H1 (cell line): ENCODE data around the gene NT5DC3. TPM values are rescaled to one million over a fixed set of nuclear protein-coding genes. Genes with fewer than 3 reads are reported as not detected.

ENCODE experiments used
- CTCF ChIA-PET: fragments of 300-600 bp; sonication (Branson Sonifier 250); formaldehyde crosslinking; loops from one replicate; lab custom pipeline; 2021; ENCODE audit not compliant: partially characterized antibody; lab: Charles Lee
- POLR2A ChIA-PET: fragments of 300-600 bp; sonication (Branson Sonifier 250); formaldehyde crosslinking; loops from one replicate; lab custom pipeline; 2021; ENCODE audit warnings: inconsistent platforms; ENCODE audit not compliant: partially characterized antibody; lab: Charles Lee
- DNase-seq, 2 experiments: peaks; one replicate each; pipeline versions ENCODE4 v3.0.0 to v3.0.0-alpha.2; 2010 to 2022; ENCODE audit warnings: low spot score in 2 of 2, low read depth in 1 of 2, mixed read lengths in 1 of 2
- FAIRE-seq: peaks from 2 replicates; lab custom pipeline; 2011; peaks lifted over from hg19 to GRCh38; lab: Jason Lieb, UNC
- H2AFZ ChIP-seq: 2 replicates; pipeline ENCODE4 v1.8.1; 2012; ENCODE audit warnings: low read length, inconsistent platforms
- H2AK5ac ChIP-seq: 2 replicates; pipeline ENCODE4 v1.6.1; 2013; ENCODE audit warnings: low read depth, low read length
- H2BK120ac ChIP-seq: replicated peaks from 2 replicates; pipeline ENCODE3; 2013; ENCODE audit warnings: low read depth, low read length, inconsistent platforms
- H2BK12ac ChIP-seq: 2 replicates; pipeline ENCODE4 v1.6.1; 2013; ENCODE audit warnings: low read depth, low read length
- H2BK15ac ChIP-seq: 2 replicates; pipeline ENCODE4 v1.6.1; 2013; ENCODE audit warnings: low read length
- H2BK20ac ChIP-seq: 2 replicates; pipeline ENCODE4 v1.6.1; 2013; ENCODE audit warnings: low read length
- H2BK5ac ChIP-seq: 2 replicates; pipeline ENCODE4 v1.6.1; 2013; ENCODE audit warnings: low read depth, low read length
- H3K14ac ChIP-seq: 2 replicates; pipeline ENCODE4 v1.6.1; 2013; ENCODE audit warnings: inconsistent platforms; ENCODE audit not compliant: insufficient read length
- H3K18ac ChIP-seq: 2 replicates; pipeline ENCODE4 v1.6.1; 2013; ENCODE audit warnings: low read length; ENCODE audit errors: extremely low read depth
- H3K23ac ChIP-seq: 2 replicates; pipeline ENCODE4 v1.6.1; 2013; ENCODE audit warnings: inconsistent platforms; ENCODE audit not compliant: insufficient read length
- H3K23me2 ChIP-seq: 2 replicates; pipeline ENCODE4 v1.6.1; 2013; ENCODE audit warnings: low read depth, low read length
- H3K27ac ChIP-seq: 2 replicates; pipeline ENCODE4 v1.6.1; 2011; ENCODE audit warnings: low read depth, low read length, inconsistent platforms
- H3K27me3 ChIP-seq, 4 experiments: replicated peaks in 1 of 4; 1 replicate in 1 of 4; 2 replicates in 3 of 4; pipeline versions ENCODE4 v1.6.1 to v1.8.1; 2011 to 2013; ENCODE audit warnings: low read length in 3 of 4, mild to moderate bottlenecking in 3 of 4, inconsistent platforms in 2 of 4, mixed read lengths in 2 of 4, moderate library complexity in 1 of 4; ENCODE audit not compliant: control insufficient read depth in 3 of 4, insufficient read depth in 3 of 4; ENCODE audit errors: extremely low read depth in 1 of 4
- H3K36me3 ChIP-seq, 4 experiments: 2 replicates each; pipeline versions ENCODE4 v1.6.1 to v1.8.1; 2011 to 2013; ENCODE audit warnings: mild to moderate bottlenecking in 4 of 4, low read length in 3 of 4, moderate library complexity in 2 of 4, control low read depth in 1 of 4, inconsistent platforms in 1 of 4; ENCODE audit not compliant: insufficient read depth in 4 of 4, control insufficient read depth in 2 of 4
- H3K4ac ChIP-seq: replicated peaks from 2 replicates; pipeline ENCODE3; 2013; ENCODE audit warnings: low read length, low read depth, mixed read lengths, inconsistent platforms; ENCODE audit not compliant: insufficient read length
- H3K4me1 ChIP-seq, 4 experiments: replicated peaks in 1 of 4; 1 replicate in 1 of 4; 2 replicates in 3 of 4; pipeline versions ENCODE4 v1.6.1 to v1.8.1; 2011 to 2013; ENCODE audit warnings: low read length in 3 of 4, inconsistent platforms in 2 of 4, mixed read lengths in 1 of 4; ENCODE audit not compliant: insufficient read depth in 4 of 4, control insufficient read depth in 3 of 4
- H3K4me2 ChIP-seq, 2 experiments: 2 replicates each; pipeline versions ENCODE4 v1.6.1 to v1.8.1; 2011 to 2013; ENCODE audit warnings: low read depth in 2 of 2, low read length in 2 of 2, control low read depth in 1 of 2, inconsistent platforms in 1 of 2, mild to moderate bottlenecking in 1 of 2; ENCODE audit not compliant: insufficient read depth in 1 of 2
- H3K4me3 ChIP-seq, 4 experiments: fragments of 200-600, 300-600 bp in 1 of 4; sonication (generic), shearing (Covaris generic), sonication (Bioruptor Twin) in 1 of 4; 2 replicates each; pipeline versions ENCODE4 v1.5.1 to v1.8.1; 2011 to 2016; ENCODE audit warnings: low read length in 4 of 4, low read depth in 3 of 4, control low read depth in 2 of 4, inconsistent platforms in 2 of 4, mild to moderate bottlenecking in 2 of 4, mixed read lengths in 1 of 4, moderate library complexity in 1 of 4; ENCODE audit not compliant: insufficient read depth in 2 of 4; ENCODE audit errors: extremely low read depth in 1 of 4
- H3K56ac ChIP-seq: replicated peaks from 2 replicates; pipeline ENCODE3; 2013; ENCODE audit warnings: low read depth, mild to moderate bottlenecking, mixed read lengths, low read length, inconsistent platforms; ENCODE audit not compliant: insufficient read length
- H3K79me1 ChIP-seq: 2 replicates; pipeline ENCODE4 v1.6.1; 2013; ENCODE audit warnings: low read depth, low read length, control low read depth
- H3K79me2 ChIP-seq, 2 experiments: 2 replicates each; pipeline versions ENCODE4 v1.6.1 to v1.8.1; 2012 to 2013; ENCODE audit warnings: low read length in 2 of 2, mild to moderate bottlenecking in 2 of 2, inconsistent platforms in 1 of 2; ENCODE audit not compliant: insufficient read depth in 2 of 2, control insufficient read depth in 1 of 2
- H3K9ac ChIP-seq, 4 experiments: replicated peaks in 1 of 4; 1 replicate in 1 of 4; 2 replicates in 3 of 4; pipeline versions ENCODE4 v1.6.1 to v1.8.1; 2011 to 2013; ENCODE audit warnings: low read depth in 3 of 4, low read length in 3 of 4, control low read depth in 2 of 4, mild to moderate bottlenecking in 2 of 4, moderate library complexity in 2 of 4, inconsistent platforms in 1 of 4; ENCODE audit errors: extremely low read depth in 1 of 4
- H3K9me3 ChIP-seq, 2 experiments: 2 replicates each; pipeline versions ENCODE4 v1.6.1 to v1.8.1; 2012 to 2013; ENCODE audit warnings: mild to moderate bottlenecking in 2 of 2, moderate library complexity in 2 of 2, control low read depth in 1 of 2, inconsistent platforms in 1 of 2, low read depth in 1 of 2, low read length in 1 of 2, mixed read lengths in 1 of 2; ENCODE audit not compliant: insufficient read depth in 2 of 2
- H4K20me1 ChIP-seq, 2 experiments: replicated peaks in 1 of 2; 2 replicates each; pipeline versions ENCODE3 to v1.8.1; 2011 to 2013; ENCODE audit warnings: inconsistent platforms in 2 of 2, low read length in 2 of 2, mild to moderate bottlenecking in 1 of 2; ENCODE audit not compliant: insufficient read depth in 2 of 2, control insufficient read depth in 1 of 2
- H4K5ac ChIP-seq: 2 replicates; pipeline ENCODE4 v1.6.1; 2013; ENCODE audit warnings: low read length, low read depth, mixed read lengths, inconsistent platforms; ENCODE audit not compliant: insufficient read length
- H4K8ac ChIP-seq: 2 replicates; pipeline ENCODE4 v1.8.0; 2013; ENCODE audit warnings: mild to moderate bottlenecking, moderate library complexity, low read length, inconsistent platforms; ENCODE audit not compliant: insufficient read depth; ENCODE audit errors: extremely low read depth
- H4K91ac ChIP-seq: replicated peaks from 2 replicates; pipeline ENCODE3; 2013; ENCODE audit warnings: low read length, mixed read lengths, inconsistent platforms; ENCODE audit not compliant: insufficient read length
- ATF3 ChIP-seq: IDR thresholded peaks from 2 replicates; pipeline ENCODE4 v1.6.1; 2011; ENCODE audit warnings: low read depth, mild to moderate bottlenecking, low read length; ENCODE audit not compliant: insufficient read depth
- CBX5 ChIP-seq: fragments of 300-800, 300-1000 bp; sonication (generic); IDR thresholded peaks from 2 replicates; pipeline ENCODE4 v1.7.1; 2016; ENCODE audit warnings: antibody characterized with exemption, low read length, low read depth
- CHD1 ChIP-seq: IDR thresholded peaks from 2 replicates; pipeline ENCODE4 v1.6.1; 2012; ENCODE audit warnings: low read depth, low read length, improper control_type of control experiment
- CTBP2 ChIP-seq: IDR thresholded peaks from 2 replicates; pipeline ENCODE4 v1.7.0; 2011; ENCODE audit warnings: borderline replicate concordance, mild to moderate bottlenecking, moderate library complexity, mixed read lengths, low read length; ENCODE audit not compliant: insufficient read depth, insufficient read length
- CTCF ChIP-seq, 3 experiments: IDR thresholded peaks; 1 replicate in 2 of 3; 2 replicates in 1 of 3; pipeline versions ENCODE4 v1.5.1 to v1.6.1; 2011; ENCODE audit warnings: low read length in 3 of 3, mild to moderate bottlenecking in 3 of 3, inconsistent platforms in 2 of 3, low read depth in 1 of 3, moderate library complexity in 1 of 3; ENCODE audit not compliant: insufficient read depth in 1 of 3; ENCODE audit errors: control extremely low read depth in 1 of 3
- EZH2 ChIP-seq: fragments of 200-600 bp; sonication (generic); IDR thresholded peaks from 2 replicates; pipeline ENCODE4 v1.7.1; 2012; ENCODE audit warnings: low read depth, mild to moderate bottlenecking, moderate library complexity, low read length, inconsistent platforms; ENCODE audit not compliant: severe bottlenecking
- KDM1A ChIP-seq: fragments of 200-600, 300-600 bp; sonication (generic); IDR thresholded peaks from 2 replicates; pipeline ENCODE4 v1.7.1; 2016; ENCODE audit warnings: mild to moderate bottlenecking, low read length, borderline replicate concordance
- MAX ChIP-seq: IDR thresholded peaks from 2 replicates; pipeline ENCODE4 v1.6.1; 2012; ENCODE audit warnings: inconsistent platforms
- POLR2A ChIP-seq, 2 experiments: IDR thresholded peaks; 1 replicate in 1 of 2; 2 replicates in 1 of 2; pipeline ENCODE4 v1.6.1; 2011; ENCODE audit warnings: low read depth in 2 of 2, low read length in 2 of 2, mild to moderate bottlenecking in 2 of 2; ENCODE audit errors: control extremely low read depth in 1 of 2
- YY1 ChIP-seq: IDR thresholded peaks from 2 replicates; pipeline ENCODE4 v1.6.1; 2011; ENCODE audit warnings: low read depth, mild to moderate bottlenecking, low read length
- WGBS, 2 experiments: shearing (Covaris generic) in 1 of 2; methylation state at CpG; one replicate each; pipeline versions ENCODE4 v1.1.6 to v1.1.7; 2013 to 2015; ENCODE audit warnings: low lambda C conversion rate in 2 of 2, mixed read lengths in 2 of 2, inconsistent platforms in 1 of 2, low coverage in 1 of 2, missing lambda C conversion rate in 1 of 2; ENCODE audit not compliant: insufficient replicate concordance in 2 of 2, insufficient coverage in 1 of 2, insufficient read length in 1 of 2; ENCODE audit errors: extremely low coverage in 1 of 2, missing lambda C conversion rate in 1 of 2; 5-methylcytosine and 5-hydroxymethylcytosine counted together
- polyA plus RNA-seq, 7 experiments: library from polyadenylated mRNA; depleted of rRNA in 3 of 7; stranded (reverse) in 5 of 7; unstranded in 2 of 7; fragments of >200 nt in 5 of 7; fragments of 200-250 nt in 2 of 7; gene quantifications; 1 replicate in 5 of 7; 2 replicates in 1 of 7; 4 replicates in 1 of 7; pipeline versions ENCODE4 v1.2.1 to v1.2.3, GENCODE V29; 2011 to 2013; ENCODE audit warnings: missing spikeins in 2 of 7, mixed read lengths in 2 of 7
- total RNA-seq: library from RNA; stranded (reverse); fragmentation: NEBNext Ultra II Directional; extraction: Animal tissue kit (Norgen Biotek cat#: 25700); gene quantifications from 2 replicates; pipeline ENCODE4 v1.2.1, GENCODE V29; 2021

Gene NT5DC3
- total and polyA plus RNA-seq, 2 of the 8 experiments (the other 6 are each of a cell fraction or from before 2014, with no cell fraction given), result 5.4 to 14.8 TPM

- H3K4me2 ChIP-seq, result no peak overlapping the region
- no peak overlapping the region for H2BK5ac ChIP-seq
- no peak for DNase-seq
- no peak overlapping the region for H3K23ac ChIP-seq
- H2BK120ac ChIP-seq, result no peak overlapping the region
- no peak overlapping the region for H2BK15ac ChIP-seq
- no peak overlapping the region for H3K56ac ChIP-seq
- no peak overlapping the region for H3K18ac ChIP-seq
- 93% methylated on average over 2 of the region's 2 CpGs; no CpG with 5 or more reads in 1 of the 2 experiments for WGBS, 2 experiments
- FAIRE-seq, result no peak
- no peaks in the 10 kb centered on the region for H3K4me1 ChIP-seq
- 0 out of 2 replicates have a peak, but pooled peaks cover 2% of the 10 kb centered on the region for H3K79me1 ChIP-seq
- POLR2A ChIA-PET, result interaction anchor here (1.5 to 1.6 kb wide), 2 partner anchors 9 to 14 kb away, joined by 5 to 6 read pairs; partner anchors contain the start of gene NT5DC3
- H2BK20ac ChIP-seq, result no peak overlapping the region
- peaks cover 0 to 2% of the 10 kb centered on the region in 2 experiments for H4K20me1 ChIP-seq
- no peak overlapping the region for H4K91ac ChIP-seq
- CTCF ChIA-PET, result interaction anchor here (0.5 to 1.1 kb wide), 4 partner anchors 42 to 876 kb away, joined by 3 to 5 read pairs (median 4); no protein-coding TSS in a partner anchor
- H3K27ac ChIP-seq, result no peak overlapping the region
- H4K5ac ChIP-seq, result no peak overlapping the region
- no peak overlapping the region for H4K8ac ChIP-seq
- H3K9me3 ChIP-seq, result no peaks in the 10 kb centered on the region
- no peak overlapping the region for H3K4ac ChIP-seq
- no peak overlapping the region for H3K4me3 ChIP-seq
- no peak overlapping the region for H2BK12ac ChIP-seq
- H3K23me2 ChIP-seq, result no peaks in the 10 kb centered on the region
- peaks cover 0 to 54% of the 10 kb centered on the region in 2 experiments; a peak in 2 of 4 replicates for H3K79me2 ChIP-seq
- no peak overlapping the region for H2AK5ac ChIP-seq
- H3K14ac ChIP-seq, result no peak overlapping the region
- no peak overlapping the region for H3K9ac ChIP-seq
- H3K27me3 ChIP-seq, result no peaks in the 10 kb centered on the region
- no peak overlapping the region for H2AFZ ChIP-seq
- no peaks in the 10 kb centered on the region for H3K36me3 ChIP-seq
- TF ChIP-seq KDM1A (no peak), POLR2A (IDR thresholded peaks at IDR 0.05; ENCODE audit: control extremely low read depth in 1 of 2, low read depth in 2 of 2, low read length in 2 of 2) (no peak), CHD1 (no peak), ATF3 (no peak), MAX (no peak), CTCF (IDR thresholded peaks at IDR 0.05; ENCODE audit: control extremely low read depth in 1 of 3, insufficient read depth in 1 of 3, low read depth in 1 of 3, low read length in 3 of 3) (no peak), CBX5 (no peak), YY1 (no peak), CTBP2 (no peak), EZH2 (no peak)
These were observed 13.1 kb downstream of the NT5DC3 start for GRCh38 chr12:103827911-103828391.
